NT2/D1 (cell line): ENCODE data around the gene BLCAP.
"Not testable (repeated sequence)": the region's sequence is repeated elsewhere in the genome, so short reads cannot be mapped to it uniquely, and the experiment has no call there.

Experiments
- DNase-seq: peaks from one replicate; pipeline ENCODE4 v3.0.0-alpha.2; 2011; ENCODE audit warnings: low read depth, low spot score
- H3K27me3 ChIP-seq: 2 replicates; pipeline ENCODE4 v1.6.0; 2011; ENCODE audit warnings: mild to moderate bottlenecking; ENCODE audit not compliant: insufficient read length, insufficient read depth
- H3K36me3 ChIP-seq: 2 replicates; pipeline ENCODE4 v1.6.1; 2011; ENCODE audit warnings: mild to moderate bottlenecking, low read length, mixed read lengths; ENCODE audit not compliant: insufficient read depth, insufficient read length
- H3K4me1 ChIP-seq: 2 replicates; pipeline ENCODE4 v1.5.1; 2011; ENCODE audit not compliant: insufficient read depth, insufficient read length
- H3K4me3 ChIP-seq: 2 replicates; pipeline ENCODE4 v1.5.1; 2011; ENCODE audit warnings: low read depth; ENCODE audit not compliant: insufficient read length
- H3K9ac ChIP-seq: 2 replicates; pipeline ENCODE4 v1.6.0; 2011; ENCODE audit warnings: low read depth; ENCODE audit not compliant: insufficient read length
- H3K9me3 ChIP-seq: 2 replicates; pipeline ENCODE4 v1.5.1; 2011; ENCODE audit warnings: mild to moderate bottlenecking, low read length; ENCODE audit not compliant: insufficient read depth
- SUZ12 ChIP-seq: IDR thresholded peaks from 2 replicates; pipeline ENCODE4 v1.6.1; 2011; ENCODE audit not compliant: insufficient read length, insufficient read depth; ENCODE audit errors: extremely low read depth
- YY1 ChIP-seq: IDR thresholded peaks from 2 replicates; pipeline ENCODE4 v1.6.1; 2011; ENCODE audit not compliant: insufficient read length, insufficient read depth
- ZNF274 ChIP-seq: IDR thresholded peaks from 2 replicates; pipeline ENCODE4 v1.6.1; 2011; ENCODE audit warnings: mild to moderate bottlenecking, low read depth, low read length

Gene BLCAP

GRCh38 chr20:37541326-37541725, 13.7 kb upstream of the BLCAP start:
- TF ChIP-seq ZNF274: no peak
- TF ChIP-seq SUZ12: no peak
- no peak for TF ChIP-seq YY1
- Histone ChIP-seq H3K4me1 (peaks cover 2% of the 10 kb centered on the region), H3K27me3 (no peaks in the 10 kb centered on the region), H3K36me3 (no peaks in the 10 kb centered on the region), H3K4me3 (no peak overlapping the region), H3K9ac (no peak overlapping the region), H3K9me3 (peaks cover 4% of the 10 kb centered on the region; the same call in 1 of the 2 replicates)
- no peak for DNase-seq

- H3K9ac ChIP-seq, H3K4me3 ChIP-seq, H3K9me3 ChIP-seq, H3K36me3 ChIP-seq, H3K27me3 ChIP-seq, DNase-seq, H3K4me1 ChIP-seq: not testable (repeated sequence)
These were observed 13.2 kb upstream of the BLCAP start for GRCh38 chr20:37540838-37541237.

- Histone ChIP-seq H3K36me3 (no peaks in the 10 kb centered on the region), H3K4me1 (peaks cover 2% of the 10 kb centered on the region), H3K9ac (no peak overlapping the region), H3K9me3 (peaks cover 4% of the 10 kb centered on the region; the same call in 1 of the 2 replicates), H3K27me3 (no peaks in the 10 kb centered on the region), H3K4me3 (no peak overlapping the region)
- TF ChIP-seq SUZ12: no peak
- no peak for TF ChIP-seq YY1
- no peak for TF ChIP-seq ZNF274
- no peak for DNase-seq
These were observed 12.3 kb upstream of the BLCAP start for GRCh38 chr20:37540001-37540400.

- Histone ChIP-seq H3K27me3 (no peaks in the 10 kb centered on the region), H3K9ac (no peak overlapping the region), H3K36me3 (no peaks in the 10 kb centered on the region), H3K4me3 (no peak overlapping the region), H3K4me1 (peaks cover 5% of the 10 kb centered on the region), H3K9me3 (peaks cover 4% of the 10 kb centered on the region; the same call in 1 of the 2 replicates)
- TF ChIP-seq YY1 (no peak), ZNF274 (no peak), SUZ12 (no peak)
- no peak for DNase-seq
These were observed 11.7 kb upstream of the BLCAP start for GRCh38 chr20:37539424-37539823.

GRCh38 chr20:37538003-37538402, 10.3 kb upstream of the BLCAP start:
- Histone ChIP-seq H3K9ac (no peak overlapping the region), H3K4me1 (peaks cover 5% of the 10 kb centered on the region), H3K27me3 (no peaks in the 10 kb centered on the region), H3K4me3 (no peak overlapping the region), H3K36me3 (no peaks in the 10 kb centered on the region), H3K9me3 (peaks cover 4% of the 10 kb centered on the region; the same call in 1 of the 2 replicates)
- DNase-seq: no peak
- TF ChIP-seq ZNF274 (no peak), SUZ12 (no peak), YY1 (no peak)

- no peak for DNase-seq
- Histone ChIP-seq H3K9me3 (peaks cover 4% of the 10 kb centered on the region; the same call in 1 of the 2 replicates), H3K4me1 (peaks cover 5% of the 10 kb centered on the region), H3K36me3 (no peaks in the 10 kb centered on the region), H3K9ac (no peak overlapping the region), H3K4me3 (no peak overlapping the region), H3K27me3 (no peaks in the 10 kb centered on the region)
- TF ChIP-seq SUZ12 (no peak), ZNF274 (no peak), YY1 (no peak)
These were observed 9.8 kb upstream of the BLCAP start for GRCh38 chr20:37537505-37537904.

- no peak overlapping the region for H3K9ac ChIP-seq
- peaks cover 4% of the 10 kb centered on the region; the same call in 1 of the 2 replicates for H3K9me3 ChIP-seq
- no peak for DNase-seq
- H3K4me3 ChIP-seq: no peak overlapping the region
- TF ChIP-seq SUZ12: no peak
- no peak for TF ChIP-seq ZNF274
- no peak for TF ChIP-seq YY1
- H3K36me3 ChIP-seq: no peaks in the 10 kb centered on the region
- no peaks in the 10 kb centered on the region for H3K27me3 ChIP-seq
- H3K4me1 ChIP-seq: peaks cover 2% of the 10 kb centered on the region
These were observed 7.9 kb upstream of the BLCAP start for GRCh38 chr20:37535443-37536132.
